ENCODE data around the gene UBE3D.

UBE3D gene

GRCh38 chr6:83065511-83066192 is at the start of gene UBE3D:
Gene UBE3D, minus strand, starts transcription at chr6:83065841. Its CDS starts 123 bp downstream, at chr6:83065718.
- peak within 1 kb of the TSS; percentile 71 for H3K27ac ChIP-seq
- peak; percentile 95 for TF ChIP-seq CTCF (conservative IDR thresholded peaks at IDR 0.05)
- no peak for TF ChIP-seq ZFX (IDR thresholded peaks at IDR 0.05)

DNA sequence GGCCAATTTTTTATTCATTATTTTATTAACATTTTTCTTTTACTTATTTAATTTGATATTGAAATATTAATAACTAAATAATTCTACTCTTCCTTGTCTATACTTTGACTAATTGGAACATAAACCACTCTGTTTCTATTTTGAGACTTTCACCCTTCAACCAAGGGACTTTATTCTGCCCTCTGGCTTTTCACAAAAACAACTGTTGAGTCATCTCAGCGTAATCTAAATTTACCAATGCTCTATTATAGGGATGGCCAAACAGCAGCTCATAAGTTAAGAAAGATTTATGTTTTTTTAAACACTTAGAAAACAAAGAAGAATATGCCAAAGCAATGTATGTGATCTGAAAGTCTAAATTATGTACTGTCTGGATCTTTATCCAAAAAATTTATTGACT is 48.5 kb upstream of the UBE3D start:
- no peak overlapping the region for H3K27ac ChIP-seq
- TF ChIP-seq ZFX (IDR thresholded peaks at IDR 0.05): no peak
- TF ChIP-seq CTCF (conservative IDR thresholded peaks at IDR 0.05): no peak

DNA sequence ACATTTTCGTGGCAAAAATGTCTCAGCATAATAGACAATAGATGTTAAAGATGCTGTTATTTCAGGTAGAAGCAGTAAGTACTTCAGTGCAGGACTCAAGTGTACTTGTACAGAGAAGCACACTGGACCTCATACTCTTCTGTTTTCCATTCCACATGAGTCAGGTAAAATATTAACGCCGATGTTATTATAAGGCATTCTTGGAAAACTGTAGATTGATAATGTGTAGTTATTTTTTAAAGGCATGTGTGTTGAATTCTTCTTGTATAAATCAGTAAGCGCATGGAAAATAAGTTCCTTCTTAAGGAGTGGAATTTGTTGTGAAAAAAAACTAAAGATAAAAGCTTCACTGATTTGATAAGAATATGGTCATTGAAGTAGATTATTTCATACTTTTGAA is 47.6 kb upstream of the UBE3D start:
- TF ChIP-seq ZFX (IDR thresholded peaks at IDR 0.05) (no peak), CTCF (conservative IDR thresholded peaks at IDR 0.05) (no peak)
- H3K27ac ChIP-seq: no peak overlapping the region

- H3K27ac ChIP-seq: no peak overlapping the region
- TF ChIP-seq ZFX (IDR thresholded peaks at IDR 0.05): no peak
- no peak for TF ChIP-seq CTCF (conservative IDR thresholded peaks at IDR 0.05)
These were observed 42.7 kb upstream of the UBE3D start for GRCh38 chr6:83108378-83108777.

DNA sequence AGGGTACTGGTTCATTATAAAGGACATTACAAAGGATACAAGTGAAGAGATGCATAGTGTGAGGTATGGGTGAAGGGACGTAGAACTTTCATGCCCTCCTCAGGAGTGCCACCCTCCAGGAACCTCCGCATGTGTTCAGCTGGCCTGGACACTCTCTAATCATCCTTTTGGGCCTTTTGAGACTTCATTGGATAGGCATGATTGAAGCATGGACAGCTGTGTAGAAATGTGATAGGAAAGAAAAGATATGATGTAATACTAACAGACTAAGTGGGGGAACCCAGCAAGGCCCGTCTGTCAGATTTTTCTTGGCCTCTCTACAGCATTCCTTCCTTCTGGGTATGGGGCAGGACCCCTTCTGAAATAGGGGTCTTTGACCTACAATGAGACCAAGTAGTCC is 32.9 kb upstream of the UBE3D start:
- no peak overlapping the region for H3K27ac ChIP-seq

GRCh38 chr6:83097675-83098074 is 32.0 kb upstream of the UBE3D start:
- TF ChIP-seq CTCF (conservative IDR thresholded peaks at IDR 0.05) (no peak), ZFX (IDR thresholded peaks at IDR 0.05) (no peak)
- no peak overlapping the region for H3K27ac ChIP-seq

More for the DNA sequence above, 32.9 kb upstream of the UBE3D start:
- TF ChIP-seq CTCF (conservative IDR thresholded peaks at IDR 0.05) (no peak), ZFX (IDR thresholded peaks at IDR 0.05) (no peak)

- TF ChIP-seq ZFX (IDR thresholded peaks at IDR 0.05): no peak
- no peak for TF ChIP-seq CTCF (conservative IDR thresholded peaks at IDR 0.05)
- H3K27ac ChIP-seq: no peak overlapping the region
These were observed 31.6 kb upstream of the UBE3D start for GRCh38 chr6:83097204-83097603.
